ENCODE data around the gene RSL24D1.

RSL24D1 gene

GRCh38 chr15:55196458-55197361, at the start of gene RSL24D1:
Gene RSL24D1, minus strand, starts transcription at chr15:55196941. Its CDS starts 51 bp downstream, at chr15:55196890.
- TF ChIP-seq ZBTB7A (IDR thresholded peaks at IDR 0.05; ENCODE audit: low read depth) = 0 out of 2 replicates have a peak, but pooled peaks have one; percentile 22
- TF ChIP-seq USF1 (IDR thresholded peaks at IDR 0.05) = no peak
- TF ChIP-seq EP300 (IDR thresholded peaks at IDR 0.05; ENCODE audit: borderline replicate concordance) = no peak
- TF ChIP-seq YY1 (IDR thresholded peaks at IDR 0.05; ENCODE audit: low read depth) = no peak; the same call in 1 of the 2 replicates
- TF ChIP-seq EGR1 (IDR thresholded peaks at IDR 0.05) = no peak
- peak; percentile 73 for TF ChIP-seq CREB1 (IDR thresholded peaks at IDR 0.05; ENCODE audit: low read depth)
- TF ChIP-seq RAD21 (IDR thresholded peaks at IDR 0.05; ENCODE audit: low read depth) = peak; percentile 1; the same call in 1 of the 2 replicates
- no peak for TF ChIP-seq NFIC (IDR thresholded peaks at IDR 0.05)
- no peak for TF ChIP-seq REST (IDR thresholded peaks at IDR 0.05; ENCODE audit: low read depth)
- TF ChIP-seq MAX (IDR thresholded peaks at IDR 0.05) = peak; percentile 93
- peak; percentile 74 for TF ChIP-seq TAF1 (IDR thresholded peaks at IDR 0.05; ENCODE audit: low read depth)
- peak; percentile 86 for TF ChIP-seq CEBPB (IDR thresholded peaks at IDR 0.05)
- peak; percentile 31; the same call in 1 of the 2 replicates for TF ChIP-seq TCF12 (IDR thresholded peaks at IDR 0.05; ENCODE audit: low read depth)
- TF ChIP-seq TEAD4 (IDR thresholded peaks at IDR 0.05) = no peak

- TF ChIP-seq MAX (IDR thresholded peaks at IDR 0.05) (no peak), RAD21 (IDR thresholded peaks at IDR 0.05; ENCODE audit: low read depth) (no peak), FOXM1 (IDR thresholded peaks at IDR 0.05; ENCODE audit: borderline replicate concordance, low read depth) (no peak), TAF1 (IDR thresholded peaks at IDR 0.05; ENCODE audit: low read depth) (no peak), CREB1 (IDR thresholded peaks at IDR 0.05; ENCODE audit: low read depth) (no peak)
Observed at GRCh38 chr15:55245059-55245458, 48.3 kb upstream of the RSL24D1 start.

GRCh38 chr15:55241891-55242290, 45.1 kb upstream of the RSL24D1 start:
- TF ChIP-seq EGR1 (IDR thresholded peaks at IDR 0.05) = no peak
- TF ChIP-seq CREB1 (IDR thresholded peaks at IDR 0.05; ENCODE audit: low read depth) = no peak
- TF ChIP-seq FOXM1 (IDR thresholded peaks at IDR 0.05; ENCODE audit: borderline replicate concordance, low read depth) = no peak
- TF ChIP-seq CEBPB (IDR thresholded peaks at IDR 0.05) = no peak
- no peak for TF ChIP-seq TEAD4 (IDR thresholded peaks at IDR 0.05)

- TF ChIP-seq ZBTB7A (IDR thresholded peaks at IDR 0.05; ENCODE audit: low read depth) = no peak
- no peak for TF ChIP-seq REST (IDR thresholded peaks at IDR 0.05; ENCODE audit: low read depth)
- TF ChIP-seq TCF12 (IDR thresholded peaks at IDR 0.05; ENCODE audit: low read depth) = no peak
- no peak for TF ChIP-seq EP300 (IDR thresholded peaks at IDR 0.05; ENCODE audit: borderline replicate concordance)
- no peak for TF ChIP-seq FOXM1 (IDR thresholded peaks at IDR 0.05; ENCODE audit: borderline replicate concordance, low read depth)
- no peak for TF ChIP-seq YY1 (IDR thresholded peaks at IDR 0.05; ENCODE audit: low read depth)
- no peak for TF ChIP-seq MAX (IDR thresholded peaks at IDR 0.05)
- TF ChIP-seq NFIC (IDR thresholded peaks at IDR 0.05) = no peak
- TF ChIP-seq EGR1 (IDR thresholded peaks at IDR 0.05) = no peak
- no peak for TF ChIP-seq USF1 (IDR thresholded peaks at IDR 0.05)
- TF ChIP-seq TEAD4 (IDR thresholded peaks at IDR 0.05) = no peak
- TF ChIP-seq CEBPB (IDR thresholded peaks at IDR 0.05) = no peak
- no peak for TF ChIP-seq CREB1 (IDR thresholded peaks at IDR 0.05; ENCODE audit: low read depth)
- TF ChIP-seq RAD21 (IDR thresholded peaks at IDR 0.05; ENCODE audit: low read depth) = no peak
- no peak for TF ChIP-seq TAF1 (IDR thresholded peaks at IDR 0.05; ENCODE audit: low read depth)
Observed at GRCh38 chr15:55241186-55241585, 44.4 kb upstream of the RSL24D1 start.

- TF ChIP-seq YY1 (IDR thresholded peaks at IDR 0.05; ENCODE audit: low read depth) (no peak), TAF1 (IDR thresholded peaks at IDR 0.05; ENCODE audit: low read depth) (no peak), EP300 (IDR thresholded peaks at IDR 0.05; ENCODE audit: borderline replicate concordance) (no peak), ZBTB7A (IDR thresholded peaks at IDR 0.05; ENCODE audit: low read depth) (no peak), NFIC (IDR thresholded peaks at IDR 0.05) (no peak), REST (IDR thresholded peaks at IDR 0.05; ENCODE audit: low read depth) (no peak), RAD21 (IDR thresholded peaks at IDR 0.05; ENCODE audit: low read depth) (no peak), MAX (IDR thresholded peaks at IDR 0.05) (no peak), FOXM1 (IDR thresholded peaks at IDR 0.05; ENCODE audit: borderline replicate concordance, low read depth) (no peak), CEBPB (IDR thresholded peaks at IDR 0.05) (no peak), USF1 (IDR thresholded peaks at IDR 0.05) (no peak), TEAD4 (IDR thresholded peaks at IDR 0.05) (no peak), EGR1 (IDR thresholded peaks at IDR 0.05) (no peak)
Observed at GRCh38 chr15:55240125-55240760, 43.5 kb upstream of the RSL24D1 start.

Measured in Ishikawa (cell line).